HepG2 (cell line): ENCODE measurements around the gene COL18A1. TPM values are rescaled to one million over a fixed set of nuclear protein-coding genes. Genes with fewer than 3 reads are reported as not detected.

Experiments used
- ASH2L ChIP-seq: fragments of 300-600, 200-600 bp; sonication (generic); IDR thresholded peaks from 2 replicates; pipeline ENCODE4 v1.7.0; 2017; ENCODE audit warnings: low read depth, mild to moderate bottlenecking, moderate library complexity, mixed read lengths, low read length; ENCODE audit not compliant: insufficient read length
- CHCHD3 ChIP-seq: sonication (generic); formaldehyde crosslinking; IDR thresholded peaks from 2 replicates; pipeline ENCODE4 v1.8.0; 2022; ENCODE audit warnings: mild to moderate bottlenecking, missing genetic modification reagents, moderate library complexity
- FOXP4 ChIP-seq: sonication (generic); formaldehyde crosslinking; IDR thresholded peaks from 2 replicates; pipeline ENCODE4 v1.4.0; 2020; ENCODE audit warnings: missing genetic modification reagents
- LBX2 ChIP-seq: sonication (generic); formaldehyde crosslinking; IDR thresholded peaks from 2 replicates; pipeline ENCODE4 v1.5.0; 2020; ENCODE audit warnings: missing genetic modification reagents, mild to moderate bottlenecking, borderline replicate concordance
- MTF2 ChIP-seq: sonication (generic); formaldehyde crosslinking; IDR thresholded peaks from 2 replicates; pipeline ENCODE4 v1.5.0; 2020; ENCODE audit warnings: missing genetic modification reagents, borderline replicate concordance
- NR2F6 ChIP-seq, 2 experiments: IDR thresholded peaks; 2 replicates each; pipeline ENCODE4 v1.6.1; 2016; ENCODE audit warnings: antibody characterized with exemption in 1 of 2, mild to moderate bottlenecking in 1 of 2
- PCBP1 ChIP-seq: fragments of 200-400 bp; formaldehyde crosslinking; IDR thresholded peaks from 2 replicates; pipeline ENCODE4 v1.6.1; 2017; ENCODE audit warnings: mild to moderate bottlenecking, low read depth, low read length, borderline replicate concordance
- PRDM15 ChIP-seq: sonication (generic); formaldehyde crosslinking; IDR thresholded peaks from 2 replicates; pipeline ENCODE4 v1.4.0; 2020; ENCODE audit warnings: missing genetic modification reagents
- SALL1 ChIP-seq: sonication (generic); formaldehyde crosslinking; IDR thresholded peaks from 2 replicates; pipeline ENCODE4 v1.8.0; 2022; ENCODE audit warnings: mild to moderate bottlenecking, missing genetic modification reagents
- SETDB1 ChIP-seq: sonication (generic); formaldehyde crosslinking; IDR thresholded peaks from 2 replicates; pipeline ENCODE4 v1.5.1; 2020; ENCODE audit warnings: missing genetic modification reagents, mild to moderate bottlenecking, borderline replicate concordance
- SOX6 ChIP-seq, 2 experiments: fragments of 450-650 bp in 1 of 2; sonication (generic) in 1 of 2; formaldehyde crosslinking in 1 of 2; IDR thresholded peaks; 2 replicates each; pipeline versions ENCODE4 v1.4.0 to v1.6.1; 2017 to 2020; ENCODE audit warnings: antibody characterized with exemption in 1 of 2, mild to moderate bottlenecking in 1 of 2, missing genetic modification reagents in 1 of 2
- ZFP36L1 ChIP-seq: sonication (generic); formaldehyde crosslinking; IDR thresholded peaks from 2 replicates; pipeline ENCODE4 v1.8.0; 2022; ENCODE audit warnings: mild to moderate bottlenecking, missing genetic modification reagents, moderate library complexity
- ZNF205 ChIP-seq: IDR thresholded peaks from 2 replicates; pipeline ENCODE4 v1.6.1; 2018; ENCODE audit warnings: missing biosample characterization, missing genetic modification reagents
- ZNF274 ChIP-seq: sonication (generic); formaldehyde crosslinking; IDR thresholded peaks from 2 replicates; pipeline ENCODE4 v1.5.1; 2020; ENCODE audit warnings: mild to moderate bottlenecking, missing genetic modification reagents
- ZNF276 ChIP-seq: sonication (generic); formaldehyde crosslinking; IDR thresholded peaks from 2 replicates; pipeline ENCODE4 v1.4.0; 2020; ENCODE audit warnings: mild to moderate bottlenecking, low read depth, missing genetic modification reagents
- ZNF329 ChIP-seq: sonication (generic); formaldehyde crosslinking; IDR thresholded peaks from 2 replicates; pipeline ENCODE4 v1.9.0; 2021; ENCODE audit warnings: low read depth, mild to moderate bottlenecking, missing genetic modification reagents
- ZNF557 ChIP-seq: sonication (generic); formaldehyde crosslinking; IDR thresholded peaks from 2 replicates; pipeline ENCODE4 v1.4.0; 2020; ENCODE audit warnings: missing genetic modification reagents
- ZNF580 ChIP-seq: IDR thresholded peaks from 2 replicates; pipeline ENCODE4 v1.6.1; 2016; ENCODE audit warnings: low read depth, borderline replicate concordance
- ZNF841 ChIP-seq: sonication (generic); formaldehyde crosslinking; IDR thresholded peaks from 2 replicates; pipeline ENCODE4 v1.8.1; 2023; ENCODE audit warnings: missing genetic modification reagents, borderline replicate concordance
- ZSCAN29 ChIP-seq: sonication (generic); formaldehyde crosslinking; conservative IDR thresholded peaks from 2 replicates; pipeline ENCODE4 v1.4.0; 2020; ENCODE audit warnings: mild to moderate bottlenecking, missing genetic modification reagents
- polyA plus RNA-seq, 8 experiments: library from polyadenylated mRNA; depleted of rRNA in 3 of 8; stranded (reverse) in 7 of 8; unstranded in 1 of 8; fragments of >200 nt; fragmentation: Illumina TruSeq in 4 of 8; extraction: Trizol in 4 of 8; gene quantifications; 2 replicates each; pipeline versions ENCODE4 v1.2.1 to v1.2.3, GENCODE V29; 2011 to 2016; ENCODE audit warnings: low read depth in 4 of 8, missing spikeins in 1 of 8, mixed read lengths in 1 of 8; ENCODE audit not compliant: insufficient read depth in 1 of 8
- total RNA-seq, 5 experiments: library from RNA; depleted of rRNA; stranded (reverse); fragments of >200 nt; fragmentation: Illumina TruSeq; extraction: Trizol; gene quantifications; 2 replicates each; pipeline ENCODE4 v1.2.3, GENCODE V29; 2016; ENCODE audit warnings: low read depth in 1 of 5

Gene COL18A1
- total and polyA plus RNA-seq, 2 of the 13 experiments (the other 11 are each of a cell fraction or from before 2014, with no cell fraction given), result 79.0 to 102 TPM

- TF ChIP-seq SOX6 (IDR thresholded peaks at IDR 0.05) (0 out of 2 replicates have a peak, but pooled peaks have one; percentile 73), SOX6 (CRISPR knock-in tag; IDR thresholded peaks at IDR 0.05) (peak; percentile 100), SALL1 (CRISPR knock-in tag) (peak; percentile 76), LBX2 (no peak), SETDB1 (no peak), ZNF329 (CRISPR knock-in tag) (no peak), ASH2L (peak; percentile 92), ZNF580 (CRISPR knock-in tag) (no peak), ZNF274 (CRISPR knock-in tag) (no peak), MTF2 (no peak), ZNF841 (no peak), ZNF205 (CRISPR knock-in tag) (peak; percentile 47; the same call in 1 of the 2 replicates), FOXP4 (peak; percentile 84), NR2F6 (IDR thresholded peaks at IDR 0.05) (peak; percentile 62), NR2F6 (CRISPR knock-in tag; IDR thresholded peaks at IDR 0.05) (no peak; the same call in 1 of the 2 replicates), ZFP36L1 (no peak), ZSCAN29 (CRISPR knock-in tag) (no peak), PCBP1 (no peak), ZNF557 (CRISPR knock-in tag) (no peak), PRDM15 (CRISPR knock-in tag) (no peak), ZNF276 (CRISPR knock-in tag) (no peak), CHCHD3 (CRISPR knock-in tag) (no peak)
These were observed 48.1 kb upstream of the COL18A1 start (continued) for GRCh38 chr21:45356653-45357435.
